Stomach (tissue), 9 donors: ENCODE measurements around the gene FLRT1. TPM values are rescaled to one million over a fixed set of nuclear protein-coding genes. Genes with fewer than 3 reads are reported as not detected.

Experiments
- DNase-seq, 2 donors: peaks; one replicate each; pipeline versions ENCODE4 v3.0.0 to v3.0.0-alpha.2; 2013 to 2019
- H3K27ac ChIP-seq, 5 donors: fragments of 200-600 bp in 4 of 5; sonication (generic) in 4 of 5; one replicate each; pipeline ENCODE4 v1.5.1; 2013 to 2019; ENCODE audit warnings: mild to moderate bottlenecking in 1 of 5, moderate library complexity in 1 of 5
- H3K27me3 ChIP-seq, 3 donors: fragments of 200-600 bp; sonication (generic); one replicate each; pipeline ENCODE4 v1.5.1; 2017 to 2019; ENCODE audit warnings: mixed run types in 1 of 3
- H3K36me3 ChIP-seq, 4 donors: fragments of 200-600 bp; sonication (generic); 1 replicate in 3 of 4; 2 replicates in 1 of 4; pipeline ENCODE4 v1.5.1; 2016 to 2019
- H3K4me1 ChIP-seq, 4 donors: fragments of 200-600 bp; sonication (generic); one replicate each; pipeline ENCODE4 v1.5.1; 2016 to 2019
- H3K4me3 ChIP-seq, 4 donors: fragments of 200-600 bp; sonication (generic) in 3 of 4; one replicate each; pipeline ENCODE4 v1.5.1; 2016 to 2019; ENCODE audit warnings: mild to moderate bottlenecking in 1 of 4
- H3K9me3 ChIP-seq, 4 donors: fragments of 200-600 bp; sonication (generic); one replicate each; pipeline ENCODE4 v1.5.1; 2016 to 2019
- EP300 ChIP-seq: sonication (generic); formaldehyde crosslinking; IDR thresholded peaks from one replicate; pipeline ENCODE4 v1.6.1; 2017; ENCODE audit warnings: antibody characterized with exemption
- POLR2A ChIP-seq, 4 donors: fragments of 450-650 bp; IDR thresholded peaks; one replicate each; pipeline ENCODE4 v1.6.1; 2016; ENCODE audit warnings: antibody characterized with exemption in 4 of 4, control low read depth in 2 of 4, mild to moderate bottlenecking in 1 of 4, moderate library complexity in 1 of 4
- POLR2AphosphoS5 ChIP-seq, 3 donors: sonication (generic); formaldehyde crosslinking; IDR thresholded peaks; one replicate each; pipeline ENCODE4 v1.6.1; 2016; ENCODE audit warnings: antibody characterized with exemption in 3 of 3
- WGBS, 5 donors: extraction: QIAGEN DNeasy Blood & Tissue Kit in 3 of 5; methylation state at CpG; one replicate each; pipeline versions ENCODE4 v1.1.5 to v1.1.7; 2013 to 2018; 5-methylcytosine and 5-hydroxymethylcytosine counted together
- intact Hi-C: fragments of 100-400 bp; cut with DNase I; formaldehyde crosslinking; loops from one replicate; pipeline ENCODE4 v1.15.1; 2023; ENCODE audit warnings: low total_unique reads
- polyA plus RNA-seq, 3 donors: library from polyadenylated mRNA; stranded (reverse); fragments of 200-250 nt; gene quantifications; one replicate each; pipeline ENCODE4 v1.2.3, GENCODE V29; 2013
- total RNA-seq, 5 donors: library from RNA; depleted of rRNA; stranded (reverse); fragments of >200 nt; gene quantifications; one replicate each; pipeline versions ENCODE4 v1.1.0 to v1.2.3, GENCODE V29; 2014 to 2016
- TF ChIP-seq, protein P1 (sequence below), 7 experiments: fragments of 450-650 bp in 4 of 7; fragments of 200-600 bp in 3 of 7; sonication (generic) in 3 of 7; IDR thresholded peaks; one replicate each; pipeline ENCODE4 v1.5.1; 2016 to 2019; ENCODE audit warnings: antibody characterized with exemption in 7 of 7, control low read depth in 2 of 7, mild to moderate bottlenecking in 1 of 7
- donor health status: healthy with polysubstance abuse.
- donor health status: Bipolar disorder and iron deficiency.
- donor health status: healthy.

Gene FLRT1
- total and polyA plus RNA-seq, 8 donors, result 0.12 to 1.3 (median 0.51) TPM; not detected in 4

- no peaks in the 10 kb centered on the region for H3K36me3 ChIP-seq
These were observed 26.0 kb upstream of the FLRT1 start for GRCh38 chr11:64009710-64010109.

DNA sequence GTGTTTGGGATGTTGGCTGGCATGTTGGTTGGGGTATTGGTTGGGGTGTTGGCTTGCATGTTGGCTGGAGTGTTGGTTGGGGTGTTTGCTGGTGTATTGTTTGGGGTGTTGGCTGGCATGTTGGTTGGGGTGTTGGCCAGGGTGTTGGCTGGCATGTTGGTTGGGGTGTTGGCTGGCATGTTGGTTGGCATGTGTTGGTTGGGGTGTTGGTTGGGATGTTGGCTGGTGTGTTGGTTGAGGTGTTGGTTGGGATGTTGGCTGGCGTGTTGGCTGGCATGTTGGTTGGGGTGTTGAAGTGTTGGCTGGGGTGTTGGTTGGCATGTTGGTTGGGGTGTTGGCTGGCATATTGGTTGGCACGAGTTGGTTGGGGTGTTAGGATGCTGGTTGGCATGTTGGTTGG lies 24.9 kb upstream of the FLRT1 start:
- H3K9me3 ChIP-seq, result no peaks in the 10 kb centered on the region
- H3K27ac ChIP-seq, result no peak overlapping the region
- intact Hi-C loops, result no loop called here
- H3K4me1 ChIP-seq, result peaks cover 15 to 27% (median 20%) of the 10 kb centered on the region in 4 donors
- peaks cover 0 to 23% (median 0%) of the 10 kb centered on the region in 3 donors for H3K27me3 ChIP-seq
- no peak overlapping the region for H3K4me3 ChIP-seq
- no peak for TF ChIP-seq POLR2A (IDR thresholded peaks at IDR 0.05)
- no peak for TF ChIP-seq EP300
- TF ChIP-seq POLR2AphosphoS5 (IDR thresholded peaks at IDR 0.05), result no peak
- TF ChIP-seq, protein P1, sequence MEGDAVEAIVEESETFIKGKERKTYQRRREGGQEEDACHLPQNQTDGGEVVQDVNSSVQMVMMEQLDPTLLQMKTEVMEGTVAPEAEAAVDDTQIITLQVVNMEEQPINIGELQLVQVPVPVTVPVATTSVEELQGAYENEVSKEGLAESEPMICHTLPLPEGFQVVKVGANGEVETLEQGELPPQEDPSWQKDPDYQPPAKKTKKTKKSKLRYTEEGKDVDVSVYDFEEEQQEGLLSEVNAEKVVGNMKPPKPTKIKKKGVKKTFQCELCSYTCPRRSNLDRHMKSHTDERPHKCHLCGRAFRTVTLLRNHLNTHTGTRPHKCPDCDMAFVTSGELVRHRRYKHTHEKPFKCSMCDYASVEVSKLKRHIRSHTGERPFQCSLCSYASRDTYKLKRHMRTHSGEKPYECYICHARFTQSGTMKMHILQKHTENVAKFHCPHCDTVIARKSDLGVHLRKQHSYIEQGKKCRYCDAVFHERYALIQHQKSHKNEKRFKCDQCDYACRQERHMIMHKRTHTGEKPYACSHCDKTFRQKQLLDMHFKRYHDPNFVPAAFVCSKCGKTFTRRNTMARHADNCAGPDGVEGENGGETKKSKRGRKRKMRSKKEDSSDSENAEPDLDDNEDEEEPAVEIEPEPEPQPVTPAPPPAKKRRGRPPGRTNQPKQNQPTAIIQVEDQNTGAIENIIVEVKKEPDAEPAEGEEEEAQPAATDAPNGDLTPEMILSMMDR (IDR thresholded peaks at IDR 0.05), result no peak
- DNase-seq, result no peak
- no peaks in the 10 kb centered on the region for H3K36me3 ChIP-seq
- WGBS, 5 donors, result 96 to 100% (median 97%) methylated on average over 2 of the region's 2 CpGs

More at GRCh38 chr11:64009710-64010109, 26.0 kb upstream of the FLRT1 start:
- Histone ChIP-seq H3K27me3 (peaks cover 0 to 28% (median 0%) of the 10 kb centered on the region in 3 donors), H3K9me3 (no peaks in the 10 kb centered on the region), H3K27ac (no peak overlapping the region), H3K4me1 (peaks cover 15 to 27% (median 20%) of the 10 kb centered on the region in 4 donors), H3K4me3 (no peak overlapping the region)
- intact Hi-C loops, result no loop called here
- 94 to 98% (median 97%) methylated on average over 8 of the region's 8 CpGs for WGBS, 5 donors
- no peak for DNase-seq
- TF ChIP-seq, protein P1 (IDR thresholded peaks at IDR 0.05), result no peak
- TF ChIP-seq POLR2AphosphoS5 (IDR thresholded peaks at IDR 0.05) (no peak), EP300 (no peak), POLR2A (IDR thresholded peaks at IDR 0.05) (no peak)

- Histone ChIP-seq H3K27me3 (peaks cover 0 to 18% (median 0%) of the 10 kb centered on the region in 3 donors), H3K36me3 (no peaks in the 10 kb centered on the region), H3K4me3 (no peak overlapping the region), H3K9me3 (no peaks in the 10 kb centered on the region), H3K4me1 (peaks cover 15 to 27% (median 20%) of the 10 kb centered on the region in 4 donors), H3K27ac (no peak overlapping the region)
- no peak for DNase-seq
- intact Hi-C loops, result no loop called here
- TF ChIP-seq, protein P1 (IDR thresholded peaks at IDR 0.05), result no peak
- TF ChIP-seq POLR2AphosphoS5 (IDR thresholded peaks at IDR 0.05), result no peak
- TF ChIP-seq EP300, result no peak
- no peak for TF ChIP-seq POLR2A (IDR thresholded peaks at IDR 0.05)
- 50 to 71% (median 58%) methylated on average over 8 of the region's 8 CpGs for WGBS, 5 donors
These were observed 24.4 kb upstream of the FLRT1 start for GRCh38 chr11:64011371-64011770.

DNA sequence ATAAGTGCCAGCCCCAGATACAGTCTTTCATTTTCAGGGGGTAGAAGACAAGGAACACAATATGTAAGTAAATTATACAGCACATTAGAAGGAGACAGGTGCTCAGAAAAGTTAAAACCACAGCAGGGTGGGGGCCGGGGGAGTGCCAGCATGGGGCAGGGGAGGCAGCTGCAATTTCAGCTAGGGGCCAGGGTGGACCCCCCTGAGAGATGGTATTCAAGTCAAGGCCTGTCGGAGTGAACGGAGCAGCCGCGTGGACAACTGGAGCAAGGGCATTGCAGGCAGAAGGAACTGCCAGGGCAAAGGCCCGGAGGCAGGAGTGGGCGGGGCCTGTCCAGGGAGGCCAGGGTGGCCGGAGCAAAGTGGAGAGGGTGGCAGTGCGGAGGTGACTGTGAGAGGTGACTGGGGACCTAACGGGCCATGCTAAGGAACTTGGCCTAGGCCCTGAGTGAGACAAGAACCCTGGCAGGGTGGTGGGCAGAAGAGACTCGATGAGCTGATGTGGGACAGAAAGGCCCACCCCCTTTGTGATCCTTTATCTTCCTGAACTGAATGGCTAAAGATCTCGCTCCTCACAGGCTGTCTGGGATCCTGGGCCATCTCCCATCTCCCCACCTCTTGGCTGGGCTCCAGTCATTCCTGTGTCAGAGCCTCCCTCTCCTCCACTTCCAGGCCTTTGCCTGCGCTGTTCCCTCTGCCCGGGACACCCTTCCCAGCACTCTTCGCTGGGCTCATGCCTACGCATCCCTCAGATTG lies 22.4 kb upstream of the FLRT1 start:
- H3K9me3 ChIP-seq, result no peaks in the 10 kb centered on the region
- WGBS, 5 donors, result 93 to 94% (median 94%) methylated on average over 16 of the region's 16 CpGs
- no peaks in the 10 kb centered on the region for H3K36me3 ChIP-seq
- H3K27me3 ChIP-seq, result no peaks in the 10 kb centered on the region
- intact Hi-C loops, result no loop called here
- DNase-seq, result no peak
- H3K4me3 ChIP-seq, result no peak overlapping the region
- TF ChIP-seq, protein P1 (IDR thresholded peaks at IDR 0.05), result no peak
- TF ChIP-seq POLR2A (IDR thresholded peaks at IDR 0.05), result no peak
- TF ChIP-seq EP300, result no peak
- no peak for TF ChIP-seq POLR2AphosphoS5 (IDR thresholded peaks at IDR 0.05)
- H3K27ac ChIP-seq, result no peak overlapping the region
- H3K4me1 ChIP-seq, result peaks cover 8 to 19% (median 12%) of the 10 kb centered on the region in 4 donors
